ENCODE results near the gene DCTN4. TPM values are rescaled to one million over a fixed set of nuclear protein-coding genes. Genes with fewer than 3 reads are reported as not detected.

DCTN4 gene
- total RNA-seq, 1 experiment from 2014 or later: 51.9 TPM

GRCh38 chr5:150788977-150789376 is 30.2 kb upstream of the DCTN4 start:
- no TSS peak for BruUV-seq (replicated peaks)
- Mint-ChIP-seq H3K27ac (ENCODE audit: unreplicated experiment) (no peak overlapping the region), H3K36me3 (ENCODE audit: insufficient read depth, unreplicated experiment) (no peaks in the 10 kb centered on the region)

GRCh38 chr5:150787656-150788055 is 28.8 kb upstream of the DCTN4 start:
- intact Hi-C loops (cut with micrococcal nuclease; ENCODE audit: unreplicated experiment): no loop called here
- Mint-ChIP-seq H3K36me3 (ENCODE audit: insufficient read depth, unreplicated experiment) (peaks cover 11% of the 10 kb centered on the region), H3K4me1 (ENCODE audit: low read depth, unreplicated experiment) (peaks cover 52% of the 10 kb centered on the region), H3K27me3 (ENCODE audit: unreplicated experiment) (no peaks in the 10 kb centered on the region), H3K27ac (ENCODE audit: unreplicated experiment) (no peak overlapping the region), H3K9me3 (ENCODE audit: low read depth, unreplicated experiment) (no peaks in the 10 kb centered on the region), H3K4me3 (ENCODE audit: low read depth, unreplicated experiment) (no peak overlapping the region)
- no TSS peak for BruUV-seq (replicated peaks)
- CTCF ChIA-PET: interaction anchor here (1.4 kb wide), 1 partner anchor 13 kb away, joined by 8 read pairs; no protein-coding TSS in a partner anchor
- no peak for DNase-seq
- TF ChIP-seq CTCF (IDR thresholded peaks at IDR 0.05; ENCODE audit: unreplicated experiment): no peak

More at GRCh38 chr5:150788977-150789376, 30.2 kb upstream of the DCTN4 start:
- Mint-ChIP-seq H3K27me3 (ENCODE audit: unreplicated experiment) (no peaks in the 10 kb centered on the region), H3K4me1 (ENCODE audit: low read depth, unreplicated experiment) (peaks cover 40% of the 10 kb centered on the region), H3K9me3 (ENCODE audit: low read depth, unreplicated experiment) (no peaks in the 10 kb centered on the region), H3K4me3 (ENCODE audit: low read depth, unreplicated experiment) (no peak overlapping the region)
- intact Hi-C loops (cut with micrococcal nuclease; ENCODE audit: unreplicated experiment): no loop called here
- CTCF ChIA-PET: interaction anchor here (0.6 to 2.4 kb wide), 4 partner anchors 11 to 464 kb away, joined by 3 to 13 read pairs (median 4); partner anchors contain the start of genes GM2A and SMIM3
- DNase-seq: no peak
- TF ChIP-seq CTCF (IDR thresholded peaks at IDR 0.05; ENCODE audit: unreplicated experiment): no peak

DNA sequence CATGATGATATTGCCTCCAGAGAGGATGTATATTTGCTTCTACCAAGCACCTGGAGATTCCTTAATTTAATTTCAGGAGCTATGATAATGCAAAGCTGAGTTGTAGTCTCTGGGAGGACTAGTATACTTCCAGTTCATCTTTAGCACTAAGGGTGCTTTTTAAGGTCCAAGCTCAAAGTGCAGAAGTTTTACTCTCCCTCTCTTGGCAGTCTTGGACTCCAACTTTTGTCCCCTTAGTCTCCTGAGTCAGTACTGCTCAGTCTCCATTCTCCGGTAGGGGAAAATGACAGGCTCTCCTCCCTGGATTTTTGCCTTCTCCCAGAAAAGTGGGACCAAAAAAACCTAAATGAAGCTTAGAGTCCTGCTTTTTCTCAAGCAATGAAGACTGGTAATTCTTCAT is 28.1 kb upstream of the DCTN4 start:
- BruUV-seq (replicated peaks): no TSS peak
- no peak for TF ChIP-seq CTCF (IDR thresholded peaks at IDR 0.05; ENCODE audit: unreplicated experiment)
- peaks cover 12% of the 10 kb centered on the region for H3K36me3 Mint-ChIP-seq (ENCODE audit: insufficient read depth, unreplicated experiment)
- no peak for DNase-seq
- no peak overlapping the region for H3K4me3 Mint-ChIP-seq (ENCODE audit: low read depth, unreplicated experiment)
- H3K4me1 Mint-ChIP-seq (ENCODE audit: low read depth, unreplicated experiment): peaks cover 60% of the 10 kb centered on the region
- H3K9me3 Mint-ChIP-seq (ENCODE audit: low read depth, unreplicated experiment): no peaks in the 10 kb centered on the region
- no peaks in the 10 kb centered on the region for H3K27me3 Mint-ChIP-seq (ENCODE audit: unreplicated experiment)
- H3K27ac Mint-ChIP-seq (ENCODE audit: unreplicated experiment): no peak overlapping the region
- CTCF ChIA-PET: interaction anchor here (0.5 to 1.4 kb wide), 3 partner anchors 14 to 103 kb away, joined by 4 to 8 read pairs (median 4); partner anchors contain the start of gene DCTN4
- intact Hi-C loops (cut with micrococcal nuclease; ENCODE audit: unreplicated experiment): no loop called here

- no peak for TF ChIP-seq CTCF (IDR thresholded peaks at IDR 0.05; ENCODE audit: unreplicated experiment)
- intact Hi-C loops (cut with micrococcal nuclease; ENCODE audit: unreplicated experiment): no loop called here
- Mint-ChIP-seq H3K4me3 (ENCODE audit: low read depth, unreplicated experiment) (no peak overlapping the region), H3K36me3 (ENCODE audit: insufficient read depth, unreplicated experiment) (peaks cover 12% of the 10 kb centered on the region), H3K27me3 (ENCODE audit: unreplicated experiment) (no peaks in the 10 kb centered on the region), H3K4me1 (ENCODE audit: low read depth, unreplicated experiment) (peaks cover 60% of the 10 kb centered on the region), H3K27ac (ENCODE audit: unreplicated experiment) (no peak overlapping the region), H3K9me3 (ENCODE audit: low read depth, unreplicated experiment) (no peaks in the 10 kb centered on the region)
- CTCF ChIA-PET: no interaction called here
- no TSS peak for BruUV-seq (replicated peaks)
- DNase-seq: no peak
These were observed 27.1 kb upstream of the DCTN4 start for GRCh38 chr5:150785950-150786349.
